ENCODE measurements around the gene PIH1D2. TPM values are rescaled to one million over a fixed set of nuclear protein-coding genes. Genes with fewer than 3 reads are reported as not detected.

Gene PIH1D2
- total and polyA plus RNA-seq, 2 of the 8 experiments (the other 6 are each of a cell fraction or from before 2014, with no cell fraction given): 0.53 to 0.73 TPM

DNA sequence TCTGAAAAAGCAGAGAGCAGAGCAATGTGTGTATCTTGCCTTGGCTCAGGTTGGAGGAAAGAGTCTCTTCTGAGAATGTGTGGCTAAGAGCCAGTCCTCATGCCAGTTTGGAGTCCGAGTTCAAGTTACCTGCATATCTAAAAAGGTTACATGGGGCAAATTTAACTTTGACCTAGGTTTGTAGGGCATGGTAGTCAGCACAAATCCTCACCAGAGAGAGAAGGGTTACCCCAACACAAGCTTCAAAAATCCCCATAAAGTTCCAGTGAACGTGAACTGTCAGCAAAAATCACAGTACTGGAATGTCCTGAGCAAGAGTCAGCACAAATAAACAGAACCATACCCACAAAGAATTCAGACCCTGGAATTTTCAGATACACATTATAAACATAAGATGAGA is 26.6 kb upstream of the PIH1D2 start:
- CTCF ChIA-PET (ENCODE audit: partially characterized antibody): interaction anchor here (1.4 to 12.8 kb wide), 2 partner anchors 14 to 73 kb away, joined by 3 to 104 read pairs; no protein-coding TSS in a partner anchor
- no peak for TF ChIP-seq EP300 (IDR thresholded peaks at IDR 0.05; ENCODE audit: borderline replicate concordance in 1 of 2, low read depth in 2 of 2, low read length in 2 of 2)
- no peak for TF ChIP-seq KDM1A (IDR thresholded peaks at IDR 0.05; ENCODE audit: borderline replicate concordance, low read length)
- no peak for TF ChIP-seq BACH1 (IDR thresholded peaks at IDR 0.05; ENCODE audit: low read length)
- no peak for TF ChIP-seq HDAC6 (IDR thresholded peaks at IDR 0.05; ENCODE audit: low read depth, low read length)
- TF ChIP-seq JUN (IDR thresholded peaks at IDR 0.05; ENCODE audit: low read depth, low read length): no peak
- TF ChIP-seq POLR2A (IDR thresholded peaks at IDR 0.05; ENCODE audit: control extremely low read depth in 1 of 2, low read depth in 2 of 2, low read length in 2 of 2): no peak
- TF ChIP-seq KDM5A (IDR thresholded peaks at IDR 0.05; ENCODE audit: low read length): no peak
- TF ChIP-seq SRF (IDR thresholded peaks at IDR 0.05; ENCODE audit: low read depth, low read length): no peak

More for the DNA sequence above, 26.6 kb upstream of the PIH1D2 start:
- H3K14ac ChIP-seq (ENCODE audit: insufficient read length): no peak overlapping the region
- 76% methylated on average over 2 of the region's 2 CpGs; no CpG with 5 or more reads in 1 of the 2 experiments for WGBS, 2 experiments (ENCODE audit: extremely low coverage in 1 of 2, insufficient coverage in 1 of 2, insufficient read length in 1 of 2, insufficient replicate concordance in 2 of 2, low coverage in 1 of 2, low lambda C conversion rate in 2 of 2, missing lambda C conversion rate in 1 of 2)
- no peak overlapping the region for H2BK15ac ChIP-seq (ENCODE audit: low read length)
- H3K4me2 ChIP-seq (ENCODE audit: insufficient read depth in 1 of 2, low read depth in 2 of 2, low read length in 2 of 2): no peak overlapping the region
- peaks cover 0 to 8% (median 1%) of the 10 kb centered on the region in 4 experiments; a peak in 2 of 8 replicates for H3K36me3 ChIP-seq (ENCODE audit: control insufficient read depth in 2 of 4, insufficient read depth in 4 of 4, low read length in 3 of 4)
- H2AFZ ChIP-seq (ENCODE audit: low read length): no peak overlapping the region
- no peak overlapping the region for H2BK5ac ChIP-seq (ENCODE audit: low read depth, low read length)
- H2BK120ac ChIP-seq (replicated peaks; ENCODE audit: low read depth, low read length): no peak overlapping the region
- H3K79me2 ChIP-seq (ENCODE audit: control insufficient read depth in 1 of 2, insufficient read depth in 2 of 2, low read length in 2 of 2): no peaks in the 10 kb centered on the region
- no peaks in the 10 kb centered on the region for H3K23me2 ChIP-seq (ENCODE audit: low read depth, low read length)
- H3K23ac ChIP-seq (ENCODE audit: insufficient read length): no peak overlapping the region
- no peak overlapping the region for H2BK20ac ChIP-seq (ENCODE audit: low read length)
- H3K4ac ChIP-seq (replicated peaks; ENCODE audit: insufficient read length, low read depth, low read length): no peak overlapping the region
- H3K9ac ChIP-seq (replicated peaks in 1 of 4; ENCODE audit: extremely low read depth in 1 of 4, low read depth in 3 of 4, low read length in 3 of 4): no peak overlapping the region
- no peak overlapping the region for H2AK5ac ChIP-seq (ENCODE audit: low read depth, low read length)
- FAIRE-seq (no peak), DNase-seq (ENCODE audit: low read depth in 1 of 2, low spot score in 2 of 2) (no peak)
- H4K91ac ChIP-seq (replicated peaks; ENCODE audit: insufficient read length, low read length): no peak overlapping the region
- no peak overlapping the region for H4K5ac ChIP-seq (ENCODE audit: insufficient read length, low read depth, low read length)
- no peak overlapping the region for H3K18ac ChIP-seq (ENCODE audit: extremely low read depth, low read length)
- H3K9me3 ChIP-seq (ENCODE audit: insufficient read depth in 2 of 2, low read depth in 1 of 2, low read length in 1 of 2): no peaks in the 10 kb centered on the region
- H3K4me3 ChIP-seq (ENCODE audit: extremely low read depth in 1 of 4, insufficient read depth in 2 of 4, low read depth in 3 of 4, low read length in 4 of 4): no peak overlapping the region
- H4K20me1 ChIP-seq (replicated peaks in 1 of 2; ENCODE audit: control insufficient read depth in 1 of 2, insufficient read depth in 2 of 2, low read length in 2 of 2): peaks cover 0 to 2% of the 10 kb centered on the region in 2 experiments
- no peaks in the 10 kb centered on the region for H3K27me3 ChIP-seq (replicated peaks in 1 of 4; ENCODE audit: control insufficient read depth in 3 of 4, extremely low read depth in 1 of 4, insufficient read depth in 3 of 4, low read length in 3 of 4)
- H2BK12ac ChIP-seq (ENCODE audit: low read depth, low read length): no peak overlapping the region
- no peaks in the 10 kb centered on the region for H3K4me1 ChIP-seq (replicated peaks in 1 of 4; ENCODE audit: control insufficient read depth in 3 of 4, insufficient read depth in 4 of 4, low read length in 3 of 4)
- no peaks in the 10 kb centered on the region for H3K79me1 ChIP-seq (ENCODE audit: low read depth, low read length)
- H4K8ac ChIP-seq (ENCODE audit: extremely low read depth, insufficient read depth, low read length): no peak overlapping the region
- H3K27ac ChIP-seq (ENCODE audit: low read depth, low read length): no peak overlapping the region
- H3K56ac ChIP-seq (replicated peaks; ENCODE audit: insufficient read length, low read depth, low read length): no peak overlapping the region
- POLR2A ChIA-PET (ENCODE audit: partially characterized antibody): no interaction called here

All from H1 (cell line).